ENCODE measurements around the gene MOSPD2.

The MOSPD2 gene

GRCh38 chrX:14843666-14844065 lies 29.6 kb upstream of the MOSPD2 start:
- Histone ChIP-seq H3K4me1 (ENCODE audit: insufficient read depth, low read length) (no peaks in the 10 kb centered on the region), H3K27me3 (ENCODE audit: insufficient read depth, low read length, poor library complexity) (no peaks in the 10 kb centered on the region), H3K4me3 (ENCODE audit: low read depth in 1 of 2, low read length in 2 of 2) (no peak overlapping the region), H3K9me3 (ENCODE audit: insufficient read depth, low read length, severe bottlenecking) (no peaks in the 10 kb centered on the region), H3K4me2 (ENCODE audit: insufficient read depth, low read length) (no peak overlapping the region), H3K36me3 (ENCODE audit: insufficient read depth, low read length) (peaks cover 12% of the 10 kb centered on the region; the same call in 1 of the 2 replicates), H3K27ac (ENCODE audit: low read length) (no peak overlapping the region), H4K20me1 (ENCODE audit: insufficient read depth, low read length) (no peaks in the 10 kb centered on the region), H2AFZ (ENCODE audit: low read depth, low read length) (no peak overlapping the region), H3K79me2 (ENCODE audit: insufficient read depth, low read length) (no peaks in the 10 kb centered on the region), H3K9ac (ENCODE audit: low read depth, low read length) (no peak overlapping the region)
- no peak for TF ChIP-seq CTCF (IDR thresholded peaks at IDR 0.05; ENCODE audit: borderline replicate concordance, extremely low read depth, low read length, poor library complexity, severe bottlenecking)
- TF ChIP-seq EZH2 (IDR thresholded peaks at IDR 0.05; ENCODE audit: borderline replicate concordance, low read depth, low read length, severe bottlenecking): no peak
- DNase-seq: no peak
- no peak for ATAC-seq (ENCODE audit: insufficient read depth, low read depth)

- H3K4me3 ChIP-seq (ENCODE audit: low read depth in 1 of 2, low read length in 2 of 2): no peak overlapping the region
- no peaks in the 10 kb centered on the region for H3K27me3 ChIP-seq (ENCODE audit: insufficient read depth, low read length, poor library complexity)
- ATAC-seq (ENCODE audit: insufficient read depth, low read depth): no peak
- H3K9ac ChIP-seq (ENCODE audit: low read depth, low read length): no peak overlapping the region
- H3K9me3 ChIP-seq (ENCODE audit: insufficient read depth, low read length, severe bottlenecking): no peaks in the 10 kb centered on the region
- no peak overlapping the region for H2AFZ ChIP-seq (ENCODE audit: low read depth, low read length)
- H3K79me2 ChIP-seq (ENCODE audit: insufficient read depth, low read length): no peaks in the 10 kb centered on the region
- DNase-seq: no peak
- H3K4me1 ChIP-seq (ENCODE audit: insufficient read depth, low read length): no peaks in the 10 kb centered on the region
- no peak for TF ChIP-seq CTCF (IDR thresholded peaks at IDR 0.05; ENCODE audit: borderline replicate concordance, extremely low read depth, low read length, poor library complexity, severe bottlenecking)
- TF ChIP-seq EZH2 (IDR thresholded peaks at IDR 0.05; ENCODE audit: borderline replicate concordance, low read depth, low read length, severe bottlenecking): no peak
- H4K20me1 ChIP-seq (ENCODE audit: insufficient read depth, low read length): no peaks in the 10 kb centered on the region
- H3K27ac ChIP-seq (ENCODE audit: low read length): no peak overlapping the region
- H3K36me3 ChIP-seq (ENCODE audit: insufficient read depth, low read length): peaks cover 6% of the 10 kb centered on the region; the same call in 1 of the 2 replicates
- H3K4me2 ChIP-seq (ENCODE audit: insufficient read depth, low read length): no peak overlapping the region
These were observed 21.7 kb upstream of the MOSPD2 start for GRCh38 chrX:14851526-14851925.

GRCh38 chrX:14864631-14865030 lies 8.6 kb upstream of the MOSPD2 start:
- ATAC-seq (ENCODE audit: insufficient read depth, low read depth): no peak
- H2AFZ ChIP-seq (ENCODE audit: low read depth, low read length): no peak overlapping the region
- H3K27ac ChIP-seq (ENCODE audit: low read length): no peak overlapping the region
- TF ChIP-seq EZH2 (IDR thresholded peaks at IDR 0.05; ENCODE audit: borderline replicate concordance, low read depth, low read length, severe bottlenecking) (no peak), CTCF (IDR thresholded peaks at IDR 0.05; ENCODE audit: borderline replicate concordance, extremely low read depth, low read length, poor library complexity, severe bottlenecking) (no peak)
- H3K4me2 ChIP-seq (ENCODE audit: insufficient read depth, low read length): no peak overlapping the region
- no peak overlapping the region for H3K9ac ChIP-seq (ENCODE audit: low read depth, low read length)
- H3K9me3 ChIP-seq (ENCODE audit: insufficient read depth, low read length, severe bottlenecking): no peaks in the 10 kb centered on the region
- H3K4me1 ChIP-seq (ENCODE audit: insufficient read depth, low read length): 0 out of 2 replicates have a peak, but pooled peaks cover 2% of the 10 kb centered on the region
- H3K79me2 ChIP-seq (ENCODE audit: insufficient read depth, low read length): peaks cover 52% of the 10 kb centered on the region
- no peaks in the 10 kb centered on the region for H3K27me3 ChIP-seq (ENCODE audit: insufficient read depth, low read length, poor library complexity)
- no peaks in the 10 kb centered on the region for H4K20me1 ChIP-seq (ENCODE audit: insufficient read depth, low read length)
- H3K36me3 ChIP-seq (ENCODE audit: insufficient read depth, low read length): peaks cover 18% of the 10 kb centered on the region
- H3K4me3 ChIP-seq (ENCODE audit: low read depth in 1 of 2, low read length in 2 of 2): no peak overlapping the region
- no peak for DNase-seq

- Histone ChIP-seq H3K4me2 (ENCODE audit: insufficient read depth, low read length) (no peak overlapping the region), H4K20me1 (ENCODE audit: insufficient read depth, low read length) (no peaks in the 10 kb centered on the region), H3K27ac (ENCODE audit: low read length) (no peak overlapping the region), H3K36me3 (ENCODE audit: insufficient read depth, low read length) (peaks cover 18% of the 10 kb centered on the region), H3K27me3 (ENCODE audit: insufficient read depth, low read length, poor library complexity) (no peaks in the 10 kb centered on the region), H3K79me2 (ENCODE audit: insufficient read depth, low read length) (peaks cover 58% of the 10 kb centered on the region), H3K9ac (ENCODE audit: low read depth, low read length) (no peak overlapping the region), H3K4me1 (ENCODE audit: insufficient read depth, low read length) (0 out of 2 replicates have a peak, but pooled peaks cover 3% of the 10 kb centered on the region), H3K9me3 (ENCODE audit: insufficient read depth, low read length, severe bottlenecking) (no peaks in the 10 kb centered on the region), H2AFZ (ENCODE audit: low read depth, low read length) (no peak overlapping the region), H3K4me3 (ENCODE audit: low read depth in 1 of 2, low read length in 2 of 2) (no peak overlapping the region)
- TF ChIP-seq CTCF (IDR thresholded peaks at IDR 0.05; ENCODE audit: borderline replicate concordance, extremely low read depth, low read length, poor library complexity, severe bottlenecking) (no peak), EZH2 (IDR thresholded peaks at IDR 0.05; ENCODE audit: borderline replicate concordance, low read depth, low read length, severe bottlenecking) (no peak)
- DNase-seq: no peak
- ATAC-seq (ENCODE audit: insufficient read depth, low read depth): no peak
These were observed 8.0 kb upstream of the MOSPD2 start for GRCh38 chrX:14865201-14865600.
